NT2/D1 (cell line): ENCODE measurements around the gene CD53.

Experiments
- SUZ12 ChIP-seq: IDR thresholded peaks from 2 replicates; pipeline ENCODE4 v1.6.1; 2011; ENCODE audit not compliant: insufficient read length, insufficient read depth; ENCODE audit errors: extremely low read depth
- ZNF274 ChIP-seq: IDR thresholded peaks from 2 replicates; pipeline ENCODE4 v1.6.1; 2011; ENCODE audit warnings: mild to moderate bottlenecking, low read depth, low read length

- no peak for TF ChIP-seq SUZ12
- no peak for TF ChIP-seq ZNF274
Observed at GRCh38 chr1:110898734-110899457, 25.9 kb downstream of the CD53 start.
